ENCODE measurements around the gene MIA3. TPM values are rescaled to one million over a fixed set of nuclear protein-coding genes. Genes with fewer than 3 reads are reported as not detected.
A peak's percentile ranks its signal among the peaks of the same experiment; 100 is the strongest.

Gene MIA3
- total and polyA plus RNA-seq, 9 of the 15 experiments (the other 6 are each of a cell fraction or from before 2014, with no cell fraction given) = 21.6 to 89.4 (median 40.8) TPM

DNA sequence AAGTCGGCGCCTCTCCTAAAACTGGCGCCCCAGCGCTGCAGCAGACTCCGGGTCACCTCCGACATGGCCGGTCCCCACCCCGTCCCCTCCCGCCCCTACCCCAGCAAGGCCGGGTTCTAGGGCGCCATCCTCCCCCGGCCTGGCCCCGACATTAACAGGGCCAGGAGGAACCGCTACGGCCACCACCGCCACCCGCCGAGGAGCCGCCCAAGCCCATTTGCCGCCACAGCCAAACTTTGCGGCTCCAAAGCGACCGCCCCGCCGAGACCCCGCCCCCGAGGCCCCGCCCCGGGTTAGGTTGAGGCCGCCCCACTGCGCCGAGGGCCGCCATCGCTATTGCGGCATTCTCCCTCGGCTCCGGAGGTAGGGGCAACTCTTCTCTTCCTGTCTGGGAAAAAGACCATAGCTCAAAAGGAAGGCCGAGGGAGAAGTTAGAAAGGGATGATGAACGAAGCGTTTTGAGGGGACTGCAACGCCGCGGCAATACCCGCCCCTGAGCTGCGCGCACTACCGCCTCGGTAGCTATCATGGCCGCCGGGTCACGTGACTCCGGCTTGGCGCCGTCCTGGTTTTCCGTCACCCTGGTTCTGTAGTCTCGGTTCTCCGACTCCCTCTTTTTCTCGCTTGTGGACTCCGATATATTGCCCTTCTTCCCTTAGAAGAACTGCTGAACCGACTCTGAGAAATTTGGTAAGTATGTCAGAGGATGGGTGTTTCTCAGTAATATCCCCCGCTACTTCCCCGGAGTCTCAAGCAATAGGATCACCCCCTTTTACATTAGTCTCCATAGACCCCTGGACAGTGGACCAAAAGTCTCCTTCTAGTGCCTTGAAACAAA, 94.6 kb downstream of the MIA3 start, which contains the start of the genes AIDA and BROX (continued):
- TF ChIP-seq OTX1 (CRISPR knock-in tag; IDR thresholded peaks at IDR 0.05) (peak; percentile 78), TGIF2 (CRISPR knock-in tag; IDR thresholded peaks at IDR 0.05) (no peak), ZNF717 (CRISPR knock-in tag; IDR thresholded peaks at IDR 0.05) (no peak), ZZZ3 (IDR thresholded peaks at IDR 0.05) (0 out of 2 replicates have a peak, but pooled peaks have one; percentile 33), KHSRP (IDR thresholded peaks at IDR 0.05) (no peak), ZBTB7A (IDR thresholded peaks at IDR 0.05; ENCODE audit: borderline replicate concordance, control insufficient read depth, low read depth, low read length) (no peak; the same call in 1 of the 2 replicates), ZNF197 (CRISPR knock-in tag; IDR thresholded peaks at IDR 0.05; ENCODE audit: low read depth) (peak; percentile 96; the same call in 1 of the 2 replicates), ASH1L (IDR thresholded peaks at IDR 0.05; ENCODE audit: borderline replicate concordance, low read depth, partially characterized antibody) (peak; percentile 88), ZNF764 (CRISPR knock-in tag; IDR thresholded peaks at IDR 0.05; ENCODE audit: low read depth) (no peak), NFIC (IDR thresholded peaks at IDR 0.05) (peak; percentile 65), ZFP1 (CRISPR knock-in tag; IDR thresholded peaks at IDR 0.05) (peak; percentile 47; the same call in 1 of the 2 replicates), PPARD (CRISPR knock-in tag; IDR thresholded peaks at IDR 0.05) (no peak), POLR2B (IDR thresholded peaks at IDR 0.05; ENCODE audit: low read depth, partially characterized antibody) (peak; percentile 15), ZFX (CRISPR knock-in tag; IDR thresholded peaks at IDR 0.05) (peak; percentile 35; the same call in 1 of the 2 replicates), HDGF (IDR thresholded peaks at IDR 0.05) (no peak), IFI16 (CRISPR knock-in tag; IDR thresholded peaks at IDR 0.05) (no peak), POLR2G (IDR thresholded peaks at IDR 0.05; ENCODE audit: low read depth, low read length) (peak; percentile 91), TCFL5 (CRISPR knock-in tag; conservative IDR thresholded peaks at IDR 0.05) (0 out of 2 replicates have a peak, but pooled peaks have one; percentile 38), SMARCA5 (IDR thresholded peaks at IDR 0.05) (no peak), NCOR1 (IDR thresholded peaks at IDR 0.05) (no peak), SP1 (CRISPR knock-in tag; IDR thresholded peaks at IDR 0.05) (peak; percentile 45), BRF1 (IDR thresholded peaks at IDR 0.05; ENCODE audit: borderline replicate concordance, extremely low read depth, insufficient read length) (no peak), MCM7 (IDR thresholded peaks at IDR 0.05) (no peak), U2AF2 (optimal IDR thresholded peaks at IDR 0.05; ENCODE audit: low read depth, low read length) (no peak), SRSF7 (optimal IDR thresholded peaks at IDR 0.05; ENCODE audit: low read depth, low read length) (no peak)
- TF ChIP-seq, protein P1, sequence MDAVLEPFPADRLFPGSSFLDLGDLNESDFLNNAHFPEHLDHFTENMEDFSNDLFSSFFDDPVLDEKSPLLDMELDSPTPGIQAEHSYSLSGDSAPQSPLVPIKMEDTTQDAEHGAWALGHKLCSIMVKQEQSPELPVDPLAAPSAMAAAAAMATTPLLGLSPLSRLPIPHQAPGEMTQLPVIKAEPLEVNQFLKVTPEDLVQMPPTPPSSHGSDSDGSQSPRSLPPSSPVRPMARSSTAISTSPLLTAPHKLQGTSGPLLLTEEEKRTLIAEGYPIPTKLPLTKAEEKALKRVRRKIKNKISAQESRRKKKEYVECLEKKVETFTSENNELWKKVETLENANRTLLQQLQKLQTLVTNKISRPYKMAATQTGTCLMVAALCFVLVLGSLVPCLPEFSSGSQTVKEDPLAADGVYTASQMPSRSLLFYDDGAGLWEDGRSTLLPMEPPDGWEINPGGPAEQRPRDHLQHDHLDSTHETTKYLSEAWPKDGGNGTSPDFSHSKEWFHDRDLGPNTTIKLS (IDR thresholded peaks at IDR 0.05; ENCODE audit: borderline replicate concordance, low read depth) = peak; percentile 53; the same call in 1 of the 2 replicates
- TF ChIP-seq, protein P2, sequence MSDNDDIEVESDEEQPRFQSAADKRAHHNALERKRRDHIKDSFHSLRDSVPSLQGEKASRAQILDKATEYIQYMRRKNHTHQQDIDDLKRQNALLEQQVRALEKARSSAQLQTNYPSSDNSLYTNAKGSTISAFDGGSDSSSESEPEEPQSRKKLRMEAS (CRISPR knock-in tag; IDR thresholded peaks at IDR 0.05) = no peak; the same call in 1 of the 2 replicates
- TF ChIP-seq, protein P3, sequence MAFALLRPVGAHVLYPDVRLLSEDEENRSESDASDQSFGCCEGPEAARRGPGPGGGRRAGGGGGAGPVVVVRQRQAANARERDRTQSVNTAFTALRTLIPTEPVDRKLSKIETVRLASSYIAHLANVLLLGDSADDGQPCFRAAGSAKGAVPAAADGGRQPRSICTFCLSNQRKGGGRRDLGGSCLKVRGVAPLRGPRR (CRISPR knock-in tag; IDR thresholded peaks at IDR 0.05) = peak; percentile 88
